H1 (cell line): ENCODE results near the gene OOEP. TPM values are rescaled to one million over a fixed set of nuclear protein-coding genes. Genes with fewer than 3 reads are reported as not detected.

Source experiments
- CTCF ChIA-PET: fragments of 300-600 bp; sonication (Branson Sonifier 250); formaldehyde crosslinking; loops from one replicate; lab custom pipeline; 2021; ENCODE audit not compliant: partially characterized antibody; lab: Charles Lee
- POLR2A ChIA-PET: fragments of 300-600 bp; sonication (Branson Sonifier 250); formaldehyde crosslinking; loops from one replicate; lab custom pipeline; 2021; ENCODE audit warnings: inconsistent platforms; ENCODE audit not compliant: partially characterized antibody; lab: Charles Lee
- DNase-seq, 2 experiments: peaks; one replicate each; pipeline versions ENCODE4 v3.0.0 to v3.0.0-alpha.2; 2010 to 2022; ENCODE audit warnings: low spot score in 2 of 2, low read depth in 1 of 2, mixed read lengths in 1 of 2
- FAIRE-seq: peaks from 2 replicates; lab custom pipeline; 2011; peaks lifted over from hg19 to GRCh38; lab: Jason Lieb, UNC
- H2AFZ ChIP-seq: 2 replicates; pipeline ENCODE4 v1.8.1; 2012; ENCODE audit warnings: low read length, inconsistent platforms
- H2AK5ac ChIP-seq: 2 replicates; pipeline ENCODE4 v1.6.1; 2013; ENCODE audit warnings: low read depth, low read length
- H2BK120ac ChIP-seq: replicated peaks from 2 replicates; pipeline ENCODE3; 2013; ENCODE audit warnings: low read depth, low read length, inconsistent platforms
- H2BK12ac ChIP-seq: 2 replicates; pipeline ENCODE4 v1.6.1; 2013; ENCODE audit warnings: low read depth, low read length
- H2BK15ac ChIP-seq: 2 replicates; pipeline ENCODE4 v1.6.1; 2013; ENCODE audit warnings: low read length
- H2BK20ac ChIP-seq: 2 replicates; pipeline ENCODE4 v1.6.1; 2013; ENCODE audit warnings: low read length
- H2BK5ac ChIP-seq: 2 replicates; pipeline ENCODE4 v1.6.1; 2013; ENCODE audit warnings: low read depth, low read length
- H3K14ac ChIP-seq: 2 replicates; pipeline ENCODE4 v1.6.1; 2013; ENCODE audit warnings: inconsistent platforms; ENCODE audit not compliant: insufficient read length
- H3K18ac ChIP-seq: 2 replicates; pipeline ENCODE4 v1.6.1; 2013; ENCODE audit warnings: low read length; ENCODE audit errors: extremely low read depth
- H3K23ac ChIP-seq: 2 replicates; pipeline ENCODE4 v1.6.1; 2013; ENCODE audit warnings: inconsistent platforms; ENCODE audit not compliant: insufficient read length
- H3K23me2 ChIP-seq: 2 replicates; pipeline ENCODE4 v1.6.1; 2013; ENCODE audit warnings: low read depth, low read length
- H3K27ac ChIP-seq: 2 replicates; pipeline ENCODE4 v1.6.1; 2011; ENCODE audit warnings: low read depth, low read length, inconsistent platforms
- H3K27me3 ChIP-seq, 4 experiments: replicated peaks in 1 of 4; 1 replicate in 1 of 4; 2 replicates in 3 of 4; pipeline versions ENCODE4 v1.6.1 to v1.8.1; 2011 to 2013; ENCODE audit warnings: low read length in 3 of 4, mild to moderate bottlenecking in 3 of 4, inconsistent platforms in 2 of 4, mixed read lengths in 2 of 4, moderate library complexity in 1 of 4; ENCODE audit not compliant: control insufficient read depth in 3 of 4, insufficient read depth in 3 of 4; ENCODE audit errors: extremely low read depth in 1 of 4
- H3K36me3 ChIP-seq, 4 experiments: 2 replicates each; pipeline versions ENCODE4 v1.6.1 to v1.8.1; 2011 to 2013; ENCODE audit warnings: mild to moderate bottlenecking in 4 of 4, low read length in 3 of 4, moderate library complexity in 2 of 4, control low read depth in 1 of 4, inconsistent platforms in 1 of 4; ENCODE audit not compliant: insufficient read depth in 4 of 4, control insufficient read depth in 2 of 4
- H3K4ac ChIP-seq: replicated peaks from 2 replicates; pipeline ENCODE3; 2013; ENCODE audit warnings: low read length, low read depth, mixed read lengths, inconsistent platforms; ENCODE audit not compliant: insufficient read length
- H3K4me1 ChIP-seq, 4 experiments: replicated peaks in 1 of 4; 1 replicate in 1 of 4; 2 replicates in 3 of 4; pipeline versions ENCODE4 v1.6.1 to v1.8.1; 2011 to 2013; ENCODE audit warnings: low read length in 3 of 4, inconsistent platforms in 2 of 4, mixed read lengths in 1 of 4; ENCODE audit not compliant: insufficient read depth in 4 of 4, control insufficient read depth in 3 of 4
- H3K4me2 ChIP-seq, 2 experiments: 2 replicates each; pipeline versions ENCODE4 v1.6.1 to v1.8.1; 2011 to 2013; ENCODE audit warnings: low read depth in 2 of 2, low read length in 2 of 2, control low read depth in 1 of 2, inconsistent platforms in 1 of 2, mild to moderate bottlenecking in 1 of 2; ENCODE audit not compliant: insufficient read depth in 1 of 2
- H3K4me3 ChIP-seq, 4 experiments: fragments of 200-600, 300-600 bp in 1 of 4; sonication (generic), shearing (Covaris generic), sonication (Bioruptor Twin) in 1 of 4; 2 replicates each; pipeline versions ENCODE4 v1.5.1 to v1.8.1; 2011 to 2016; ENCODE audit warnings: low read length in 4 of 4, low read depth in 3 of 4, control low read depth in 2 of 4, inconsistent platforms in 2 of 4, mild to moderate bottlenecking in 2 of 4, mixed read lengths in 1 of 4, moderate library complexity in 1 of 4; ENCODE audit not compliant: insufficient read depth in 2 of 4; ENCODE audit errors: extremely low read depth in 1 of 4
- H3K56ac ChIP-seq: replicated peaks from 2 replicates; pipeline ENCODE3; 2013; ENCODE audit warnings: low read depth, mild to moderate bottlenecking, mixed read lengths, low read length, inconsistent platforms; ENCODE audit not compliant: insufficient read length
- H3K79me1 ChIP-seq: 2 replicates; pipeline ENCODE4 v1.6.1; 2013; ENCODE audit warnings: low read depth, low read length, control low read depth
- H3K79me2 ChIP-seq, 2 experiments: 2 replicates each; pipeline versions ENCODE4 v1.6.1 to v1.8.1; 2012 to 2013; ENCODE audit warnings: low read length in 2 of 2, mild to moderate bottlenecking in 2 of 2, inconsistent platforms in 1 of 2; ENCODE audit not compliant: insufficient read depth in 2 of 2, control insufficient read depth in 1 of 2
- H3K9ac ChIP-seq, 4 experiments: replicated peaks in 1 of 4; 1 replicate in 1 of 4; 2 replicates in 3 of 4; pipeline versions ENCODE4 v1.6.1 to v1.8.1; 2011 to 2013; ENCODE audit warnings: low read depth in 3 of 4, low read length in 3 of 4, control low read depth in 2 of 4, mild to moderate bottlenecking in 2 of 4, moderate library complexity in 2 of 4, inconsistent platforms in 1 of 4; ENCODE audit errors: extremely low read depth in 1 of 4
- H3K9me3 ChIP-seq, 2 experiments: 2 replicates each; pipeline versions ENCODE4 v1.6.1 to v1.8.1; 2012 to 2013; ENCODE audit warnings: mild to moderate bottlenecking in 2 of 2, moderate library complexity in 2 of 2, control low read depth in 1 of 2, inconsistent platforms in 1 of 2, low read depth in 1 of 2, low read length in 1 of 2, mixed read lengths in 1 of 2; ENCODE audit not compliant: insufficient read depth in 2 of 2
- H4K20me1 ChIP-seq, 2 experiments: replicated peaks in 1 of 2; 2 replicates each; pipeline versions ENCODE3 to v1.8.1; 2011 to 2013; ENCODE audit warnings: inconsistent platforms in 2 of 2, low read length in 2 of 2, mild to moderate bottlenecking in 1 of 2; ENCODE audit not compliant: insufficient read depth in 2 of 2, control insufficient read depth in 1 of 2
- H4K5ac ChIP-seq: 2 replicates; pipeline ENCODE4 v1.6.1; 2013; ENCODE audit warnings: low read length, low read depth, mixed read lengths, inconsistent platforms; ENCODE audit not compliant: insufficient read length
- H4K8ac ChIP-seq: 2 replicates; pipeline ENCODE4 v1.8.0; 2013; ENCODE audit warnings: mild to moderate bottlenecking, moderate library complexity, low read length, inconsistent platforms; ENCODE audit not compliant: insufficient read depth; ENCODE audit errors: extremely low read depth
- H4K91ac ChIP-seq: replicated peaks from 2 replicates; pipeline ENCODE3; 2013; ENCODE audit warnings: low read length, mixed read lengths, inconsistent platforms; ENCODE audit not compliant: insufficient read length
- ATF3 ChIP-seq: IDR thresholded peaks from 2 replicates; pipeline ENCODE4 v1.6.1; 2011; ENCODE audit warnings: low read depth, mild to moderate bottlenecking, low read length; ENCODE audit not compliant: insufficient read depth
- EGR1 ChIP-seq: IDR thresholded peaks from 2 replicates; pipeline ENCODE4 v1.6.1; 2011; ENCODE audit warnings: low read depth, low read length, borderline replicate concordance
- EZH2 ChIP-seq: fragments of 200-600 bp; sonication (generic); IDR thresholded peaks from 2 replicates; pipeline ENCODE4 v1.7.1; 2012; ENCODE audit warnings: low read depth, mild to moderate bottlenecking, moderate library complexity, low read length, inconsistent platforms; ENCODE audit not compliant: severe bottlenecking
- NRF1 ChIP-seq: IDR thresholded peaks from 2 replicates; pipeline ENCODE4 v1.6.1; 2011; ENCODE audit warnings: mild to moderate bottlenecking, low read depth, low read length, improper control_type of control experiment
- POLR2AphosphoS5 ChIP-seq: IDR thresholded peaks from 2 replicates; pipeline ENCODE4 v1.6.1; 2011; ENCODE audit warnings: low read depth, low read length
- polyA plus RNA-seq, 7 experiments: library from polyadenylated mRNA; depleted of rRNA in 3 of 7; stranded (reverse) in 5 of 7; unstranded in 2 of 7; fragments of >200 nt in 5 of 7; fragments of 200-250 nt in 2 of 7; gene quantifications; 1 replicate in 5 of 7; 2 replicates in 1 of 7; 4 replicates in 1 of 7; pipeline versions ENCODE4 v1.2.1 to v1.2.3, GENCODE V29; 2011 to 2013; ENCODE audit warnings: missing spikeins in 2 of 7, mixed read lengths in 2 of 7
- total RNA-seq: library from RNA; stranded (reverse); fragmentation: NEBNext Ultra II Directional; extraction: Animal tissue kit (Norgen Biotek cat#: 25700); gene quantifications from 2 replicates; pipeline ENCODE4 v1.2.1, GENCODE V29; 2021

The OOEP gene
- total and polyA plus RNA-seq, 2 of the 8 experiments (the other 6 are each of a cell fraction or from before 2014, with no cell fraction given): 0.20 to 0.41 TPM

GRCh38 chr6:73343164-73343563 lies 26.5 kb downstream of the OOEP start:
- peak overlapping the region; percentile 92; the same call in 1 of the 2 replicates for H2BK20ac ChIP-seq
- H3K79me1 ChIP-seq: no peaks in the 10 kb centered on the region
- H2BK15ac ChIP-seq: no peak overlapping the region
- FAIRE-seq: no peak
- peaks cover under 1 to 3% (median 2%) of the 10 kb centered on the region in 4 experiments; a peak in 6 of 7 replicates for H3K4me1 ChIP-seq
- H4K5ac ChIP-seq: no peak overlapping the region
- H4K91ac ChIP-seq: no peak overlapping the region
- TF ChIP-seq EGR1 (no peak), EZH2 (no peak), ATF3 (no peak), POLR2AphosphoS5 (no peak), NRF1 (no peak)
- TF ChIP-seq, all 59 proteins: peak for 0
- no peaks in the 10 kb centered on the region for H3K27me3 ChIP-seq
- H3K56ac ChIP-seq: no peak overlapping the region
- no peaks in the 10 kb centered on the region for H3K23me2 ChIP-seq
- no peaks in the 10 kb centered on the region for H3K9me3 ChIP-seq
- H2BK5ac ChIP-seq: no peak overlapping the region
- no peak overlapping the region for H2AFZ ChIP-seq
- no peak overlapping the region for H3K14ac ChIP-seq
- no peak overlapping the region for H3K9ac ChIP-seq
- H3K4me2 ChIP-seq: no peak overlapping the region
- ChIA-PET CTCF (interaction anchor here (1.4 to 3.0 kb wide), 3 partner anchors 15 to 45 kb away, joined by 5 to 16 read pairs (median 7); no protein-coding TSS in a partner anchor), POLR2A (interaction anchor here (1.1 kb wide), 1 partner anchor 118 kb away, joined by 3 read pairs; the partner anchor contains the start of gene MTO1)
- H3K27ac ChIP-seq: no peak overlapping the region
- no peaks in the 10 kb centered on the region for H3K79me2 ChIP-seq
- H3K4ac ChIP-seq: no peak overlapping the region
- H2BK12ac ChIP-seq: no peak overlapping the region
- H2BK120ac ChIP-seq: no peak overlapping the region
- H3K36me3 ChIP-seq: no peaks in the 10 kb centered on the region
- DNase-seq: no peak
- no peak overlapping the region for H2AK5ac ChIP-seq
- no peak overlapping the region for H3K23ac ChIP-seq
- no peak overlapping the region for H4K8ac ChIP-seq
- H4K20me1 ChIP-seq: no peaks in the 10 kb centered on the region
- H3K4me3 ChIP-seq: no peak overlapping the region
- no peak overlapping the region for H3K18ac ChIP-seq
